Endodermal cell (in vitro differentiated cells): Measurements from ENCODE around the gene CCL22. TPM values are rescaled to one million over a fixed set of nuclear protein-coding genes. Genes with fewer than 3 reads are reported as not detected.
A peak's percentile ranks its signal among the peaks of the same experiment; 100 is the strongest.

Experiments
- DNase-seq: peaks from one replicate; pipeline ENCODE4 v3.0.0-alpha.2; 2017
- H3K27ac ChIP-seq: 2 replicates; pipeline ENCODE4 v1.5.1; 2013; ENCODE audit warnings: mild to moderate bottlenecking, low read depth, low read length, moderate library complexity
- H3K27me3 ChIP-seq: 2 replicates; pipeline ENCODE4 v1.6.1; 2013; ENCODE audit warnings: mild to moderate bottlenecking, low read length, moderate library complexity; ENCODE audit not compliant: insufficient read depth, control insufficient read depth, poor library complexity, severe bottlenecking
- H3K36me3 ChIP-seq: 2 replicates; pipeline ENCODE4 v1.7.0; 2013; ENCODE audit warnings: mild to moderate bottlenecking, low read length, moderate library complexity; ENCODE audit not compliant: control insufficient read depth, insufficient read depth
- H3K4me1 ChIP-seq: one replicate; pipeline ENCODE4 v1.7.0; 2013; ENCODE audit warnings: low read length; ENCODE audit not compliant: control insufficient read depth, insufficient read depth
- H3K4me3 ChIP-seq: 2 replicates; pipeline ENCODE4 v1.5.1; 2013; ENCODE audit warnings: mild to moderate bottlenecking, low read length, moderate library complexity
- H3K9ac ChIP-seq: 2 replicates; pipeline ENCODE4 v1.6.1; 2013; ENCODE audit warnings: mild to moderate bottlenecking, low read length, moderate library complexity; ENCODE audit not compliant: poor library complexity, severe bottlenecking; ENCODE audit errors: extremely low read depth
- H3K9me3 ChIP-seq: 2 replicates; pipeline ENCODE4 v1.6.1; 2013; ENCODE audit warnings: mild to moderate bottlenecking, low read length, moderate library complexity; ENCODE audit not compliant: control insufficient read depth
- H3K27ac Mint-ChIP-seq: 2 replicates; pipeline ENCODE4 v1.8.0; 2020; ENCODE audit warnings: mixed read lengths
- H3K27me3 Mint-ChIP-seq: 2 replicates; pipeline ENCODE4 v1.8.0; 2021; ENCODE audit warnings: mild to moderate bottlenecking, mixed read lengths; ENCODE audit not compliant: insufficient read depth
- H3K36me3 Mint-ChIP-seq: 2 replicates; pipeline ENCODE4 v1.8.0; 2020; ENCODE audit warnings: low read depth, mixed read lengths
- H3K4me1 Mint-ChIP-seq: 2 replicates; pipeline ENCODE4 v1.8.0; 2020; ENCODE audit warnings: mixed read lengths
- H3K4me3 Mint-ChIP-seq: 2 replicates; pipeline ENCODE4 v1.8.0; 2020; ENCODE audit warnings: mild to moderate bottlenecking, moderate library complexity, mixed read lengths
- H3K9me3 Mint-ChIP-seq: 2 replicates; pipeline ENCODE4 v1.8.0; 2020; ENCODE audit warnings: mild to moderate bottlenecking, mixed read lengths
- CTCF ChIP-seq: fragments of 200-600 bp; sonication (generic); conservative IDR thresholded peaks from 2 replicates; pipeline ENCODE4 v1.5.0; 2021; ENCODE audit warnings: antibody characterized with exemption, mild to moderate bottlenecking
- WGBS, 2 experiments: methylation state at CpG; one replicate each; pipeline versions ENCODE4 v1.1.5 to v1.1.7; 2013; ENCODE audit warnings: missing lambda C conversion rate in 2 of 2, mixed read lengths in 1 of 2; ENCODE audit not compliant: insufficient coverage in 1 of 2, insufficient read length in 1 of 2; 5-methylcytosine and 5-hydroxymethylcytosine counted together
- total RNA-seq, 2 donors: library from RNA; stranded (reverse); fragmentation: NEBNext Ultra II Directional in 1 of 2; extraction: Animal tissue kit (Norgen Biotek cat#: 25700) in 1 of 2; gene quantifications; 2 replicates in 1 of 2; 3 replicates in 1 of 2; pipeline ENCODE4 v1.2.1, GENCODE V29; 2021

The CCL22 gene
- total RNA-seq, 2 donors from 2014 or later = not detected

DNA sequence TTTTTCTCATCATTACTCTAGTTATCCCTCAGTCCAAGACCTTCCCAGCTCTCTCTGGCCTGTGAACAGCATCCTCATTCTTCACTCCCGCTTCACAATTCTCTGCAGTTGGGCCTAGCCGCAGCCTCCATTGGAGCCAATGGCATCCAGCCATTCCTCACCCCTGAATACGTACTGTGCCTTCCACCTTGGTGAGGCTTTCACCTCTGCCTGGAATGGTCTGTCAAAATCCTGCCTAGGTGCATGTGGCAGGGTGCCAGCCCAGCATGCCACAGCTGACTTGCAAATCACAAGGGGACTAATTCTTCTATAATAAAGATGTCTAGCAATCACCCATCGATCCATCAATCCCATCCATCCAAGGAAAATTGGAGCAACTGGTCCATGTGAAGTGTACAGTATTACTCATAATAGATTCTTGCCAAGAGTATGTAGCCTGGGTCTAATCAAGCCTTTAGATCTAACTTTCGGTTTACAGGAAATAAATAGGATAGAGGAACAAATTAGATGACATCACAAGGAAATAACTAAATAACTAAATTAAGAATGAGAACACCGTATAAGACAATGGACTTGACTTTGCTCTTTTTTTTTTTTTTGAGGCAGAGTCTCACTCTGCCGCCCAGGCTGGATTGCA, 8.7 kb downstream of the CCL22 start:
- no peak overlapping the region for H3K9ac ChIP-seq
- no peaks in the 10 kb centered on the region for H3K27me3 ChIP-seq
- no peak overlapping the region for H3K27ac ChIP-seq
- no peaks in the 10 kb centered on the region for H3K36me3 Mint-ChIP-seq
- H3K4me3 ChIP-seq = no peak overlapping the region
- no peak overlapping the region for H3K4me3 Mint-ChIP-seq
- peaks cover 3% of the 10 kb centered on the region for H3K27me3 Mint-ChIP-seq
- no peak for DNase-seq
- peaks cover under 1% of the 10 kb centered on the region for H3K4me1 ChIP-seq
- WGBS, 2 experiments = 90 to 97% methylated on average over 6 to 7 of the region's 7 CpGs
- H3K4me1 Mint-ChIP-seq = no peaks in the 10 kb centered on the region
- TF ChIP-seq CTCF = no peak
- no peaks in the 10 kb centered on the region for H3K9me3 Mint-ChIP-seq
- H3K27ac Mint-ChIP-seq = no peak overlapping the region
- no peaks in the 10 kb centered on the region for H3K36me3 ChIP-seq
- H3K9me3 ChIP-seq = no peaks in the 10 kb centered on the region

- Histone ChIP-seq H3K4me3 (no peak overlapping the region), H3K27me3 (no peaks in the 10 kb centered on the region), H3K4me1 (peaks cover 10% of the 10 kb centered on the region), H3K36me3 (no peaks in the 10 kb centered on the region), H3K27ac (peak overlapping the region; percentile 91), H3K9me3 (no peaks in the 10 kb centered on the region), H3K9ac (no peak overlapping the region)
- no peak overlapping the region for H3K27ac Mint-ChIP-seq
- H3K36me3 Mint-ChIP-seq = no peaks in the 10 kb centered on the region
- no peak for TF ChIP-seq CTCF
- no peaks in the 10 kb centered on the region for H3K27me3 Mint-ChIP-seq
- WGBS, 2 experiments = 76 to 79% methylated on average over 12 to 15 of the region's 15 CpGs
- no peak for DNase-seq
- H3K4me1 Mint-ChIP-seq = peaks cover 13% of the 10 kb centered on the region
- H3K9me3 Mint-ChIP-seq = no peaks in the 10 kb centered on the region
- H3K4me3 Mint-ChIP-seq = no peak overlapping the region
These were observed 13.2 kb downstream of the CCL22 start for GRCh38 chr16:57371494-57372371.

- H3K4me3 ChIP-seq = no peak within 1 kb of the TSS
- H3K27ac Mint-ChIP-seq = no peak within 1 kb of the TSS
- no peaks in the 10 kb centered on the region for H3K36me3 Mint-ChIP-seq
- no peaks in the 10 kb centered on the region for H3K27me3 Mint-ChIP-seq
- TF ChIP-seq CTCF = peak; percentile 56
- no peaks in the 10 kb centered on the region for H3K27me3 ChIP-seq
- no peaks in the 10 kb centered on the region for H3K36me3 ChIP-seq
- peaks cover 13% of the 10 kb centered on the region for H3K4me1 Mint-ChIP-seq
- 33 to 39% methylated on average over 13 to 23 of the region's 23 CpGs for WGBS, 2 experiments
- DNase-seq = peak; percentile 91
- no peak within 1 kb of the TSS for H3K4me3 Mint-ChIP-seq
- H3K4me1 ChIP-seq = peaks cover 10% of the 10 kb centered on the region
- H3K9me3 ChIP-seq = no peaks in the 10 kb centered on the region
- H3K9me3 Mint-ChIP-seq = no peaks in the 10 kb centered on the region
- no peak within 1 kb of the TSS for H3K9ac ChIP-seq
- H3K27ac ChIP-seq = peak within 1 kb of the TSS; percentile 91
These were observed 14.0 kb downstream of the CCL22 start, which contains the start of gene CX3CL1 for GRCh38 chr16:57372372-57373116. Gene CX3CL1, plus strand, starts transcription at chr16:57372490. Its CDS starts 79 bp downstream, at chr16:57372569.
